ENCODE data around the gene MCOLN3. TPM values are rescaled to one million over a fixed set of nuclear protein-coding genes. Genes with fewer than 3 reads are reported as not detected.

MCOLN3 gene
- total RNA-seq, 1 experiment from 2014 or later, result 10.1 TPM

- intact Hi-C loops (cut with micrococcal nuclease; ENCODE audit: unreplicated experiment), result no loop called here
- ChIA-PET CTCF (no interaction called here), POLR2A (ENCODE audit: unreplicated experiment) (no interaction called here)
- DNase-seq, result no peak
- Histone ChIP-seq H3F3A (ENCODE audit: insufficient read depth, low read depth) (no peaks in the 10 kb centered on the region), H3K4me1 (replicated peaks; ENCODE audit: insufficient read depth) (no peaks in the 10 kb centered on the region), H3K4me2 (no peak overlapping the region), H3K79me2 (ENCODE audit: low read depth) (no peaks in the 10 kb centered on the region), H3K9me3 (ENCODE audit: insufficient read depth, low read depth) (no peaks in the 10 kb centered on the region), H3K27me3 (ENCODE audit: insufficient read depth, low read depth) (no peaks in the 10 kb centered on the region), H3K4me3 (no peak overlapping the region), H3K27ac (no peak overlapping the region), H3K36me3 (ENCODE audit: low read depth) (no peaks in the 10 kb centered on the region), H3K9me2 (ENCODE audit: insufficient read depth) (no peaks in the 10 kb centered on the region), H2AFZ (no peak overlapping the region), H4K20me1 (ENCODE audit: insufficient read depth) (no peaks in the 10 kb centered on the region)
- no TSS peak for BruUV-seq (replicated peaks)
- TF ChIP-seq EZH2 (IDR thresholded peaks at IDR 0.05; ENCODE audit: low read depth), result no peak
- TF ChIP-seq, protein P1, sequence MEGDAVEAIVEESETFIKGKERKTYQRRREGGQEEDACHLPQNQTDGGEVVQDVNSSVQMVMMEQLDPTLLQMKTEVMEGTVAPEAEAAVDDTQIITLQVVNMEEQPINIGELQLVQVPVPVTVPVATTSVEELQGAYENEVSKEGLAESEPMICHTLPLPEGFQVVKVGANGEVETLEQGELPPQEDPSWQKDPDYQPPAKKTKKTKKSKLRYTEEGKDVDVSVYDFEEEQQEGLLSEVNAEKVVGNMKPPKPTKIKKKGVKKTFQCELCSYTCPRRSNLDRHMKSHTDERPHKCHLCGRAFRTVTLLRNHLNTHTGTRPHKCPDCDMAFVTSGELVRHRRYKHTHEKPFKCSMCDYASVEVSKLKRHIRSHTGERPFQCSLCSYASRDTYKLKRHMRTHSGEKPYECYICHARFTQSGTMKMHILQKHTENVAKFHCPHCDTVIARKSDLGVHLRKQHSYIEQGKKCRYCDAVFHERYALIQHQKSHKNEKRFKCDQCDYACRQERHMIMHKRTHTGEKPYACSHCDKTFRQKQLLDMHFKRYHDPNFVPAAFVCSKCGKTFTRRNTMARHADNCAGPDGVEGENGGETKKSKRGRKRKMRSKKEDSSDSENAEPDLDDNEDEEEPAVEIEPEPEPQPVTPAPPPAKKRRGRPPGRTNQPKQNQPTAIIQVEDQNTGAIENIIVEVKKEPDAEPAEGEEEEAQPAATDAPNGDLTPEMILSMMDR (conservative IDR thresholded peaks at IDR 0.05), result no peak
Measured at GRCh38 chr1:85074365-85074964, 26.2 kb upstream of the MCOLN3 start.

- Histone ChIP-seq H3K4me2 (no peak overlapping the region), H3K9me3 (ENCODE audit: insufficient read depth, low read depth) (no peaks in the 10 kb centered on the region), H3K27me3 (ENCODE audit: insufficient read depth, low read depth) (no peaks in the 10 kb centered on the region), H4K20me1 (ENCODE audit: insufficient read depth) (no peaks in the 10 kb centered on the region), H3K9me2 (ENCODE audit: insufficient read depth) (no peaks in the 10 kb centered on the region), H3F3A (ENCODE audit: insufficient read depth, low read depth) (no peaks in the 10 kb centered on the region), H3K36me3 (ENCODE audit: low read depth) (no peaks in the 10 kb centered on the region), H3K79me2 (ENCODE audit: low read depth) (no peaks in the 10 kb centered on the region), H3K4me3 (no peak overlapping the region), H2AFZ (no peak overlapping the region), H3K27ac (no peak overlapping the region), H3K4me1 (replicated peaks; ENCODE audit: insufficient read depth) (no peaks in the 10 kb centered on the region)
- DNase-seq, result no peak
- CTCF ChIA-PET, result no interaction called here
- intact Hi-C loops (cut with micrococcal nuclease; ENCODE audit: unreplicated experiment), result no loop called here
- no TSS peak for BruUV-seq (replicated peaks)
- POLR2A ChIA-PET (ENCODE audit: unreplicated experiment), result no interaction called here
- TF ChIP-seq EZH2 (IDR thresholded peaks at IDR 0.05; ENCODE audit: low read depth), result no peak
- TF ChIP-seq, protein P1 (conservative IDR thresholded peaks at IDR 0.05), result no peak
Measured at GRCh38 chr1:85070972-85071492, 22.7 kb upstream of the MCOLN3 start.

DNA sequence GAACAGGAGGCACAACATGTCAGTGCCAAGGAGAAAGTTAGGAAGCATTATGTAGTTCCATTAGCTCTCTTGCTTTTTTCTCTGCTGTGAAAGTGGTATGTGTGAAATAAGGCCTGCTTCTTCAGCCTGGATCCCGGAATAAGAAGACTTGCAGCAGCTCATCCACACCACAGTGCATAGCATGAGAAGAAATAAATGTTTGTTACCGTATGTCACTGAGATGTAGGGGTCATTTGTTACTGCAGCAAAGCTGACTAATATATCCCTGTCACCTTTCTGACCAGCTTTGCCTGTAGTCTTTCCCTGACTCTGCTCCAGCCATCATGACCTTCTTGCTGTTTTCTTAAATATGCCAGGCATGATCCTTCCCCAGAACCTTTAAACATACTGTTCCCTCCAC is 20.5 kb upstream of the MCOLN3 start:
- no peaks in the 10 kb centered on the region for H3K9me2 ChIP-seq (ENCODE audit: insufficient read depth)
- no peak overlapping the region for H2AFZ ChIP-seq
- H4K20me1 ChIP-seq (ENCODE audit: insufficient read depth), result no peaks in the 10 kb centered on the region
- intact Hi-C loops (cut with micrococcal nuclease; ENCODE audit: unreplicated experiment), result no loop called here
- no peak overlapping the region for H3K4me3 ChIP-seq
- no peak overlapping the region for H3K4me2 ChIP-seq
- DNase-seq, result no peak
- no peak overlapping the region for H3K27ac ChIP-seq
- no peaks in the 10 kb centered on the region for H3F3A ChIP-seq (ENCODE audit: insufficient read depth, low read depth)
- POLR2A ChIA-PET (ENCODE audit: unreplicated experiment), result no interaction called here
- no TSS peak for BruUV-seq (replicated peaks)
- no peaks in the 10 kb centered on the region for H3K36me3 ChIP-seq (ENCODE audit: low read depth)
- no peaks in the 10 kb centered on the region for H3K27me3 ChIP-seq (ENCODE audit: insufficient read depth, low read depth)
- TF ChIP-seq, protein P1 (conservative IDR thresholded peaks at IDR 0.05), result no peak
- no peak for TF ChIP-seq EZH2 (IDR thresholded peaks at IDR 0.05; ENCODE audit: low read depth)
- H3K4me1 ChIP-seq (replicated peaks; ENCODE audit: insufficient read depth), result no peaks in the 10 kb centered on the region
- H3K9me3 ChIP-seq (ENCODE audit: insufficient read depth, low read depth), result no peaks in the 10 kb centered on the region
- CTCF ChIA-PET, result no interaction called here
- no peaks in the 10 kb centered on the region for H3K79me2 ChIP-seq (ENCODE audit: low read depth)

All from PC-9 (cell line).